Fibroblast of lung (primary cell): Measurements from ENCODE around the gene GSE1. TPM values are rescaled to one million over a fixed set of nuclear protein-coding genes. Genes with fewer than 3 reads are reported as not detected.

ENCODE experiments used
- DNase-seq, 2 donors: peaks; one replicate each; pipeline versions ENCODE4 v3.0.0 to v3.0.0-alpha.2; 2010; ENCODE audit warnings: low read depth in 2 of 2
- H2AFZ ChIP-seq: 2 replicates; pipeline ENCODE4 v1.5.1; 2012; ENCODE audit warnings: low read length, control low read depth, inconsistent platforms
- H3K27ac ChIP-seq: 2 replicates; pipeline ENCODE4 v1.5.1; 2011; ENCODE audit warnings: low read length, control low read depth; ENCODE audit not compliant: insufficient read depth
- H3K27me3 ChIP-seq: 2 replicates; pipeline ENCODE4 v1.5.1; 2011; ENCODE audit warnings: mild to moderate bottlenecking, low read length; ENCODE audit not compliant: control insufficient read depth, insufficient read depth
- H3K36me3 ChIP-seq: 2 replicates; pipeline ENCODE4 v1.5.1; 2011; ENCODE audit warnings: low read length; ENCODE audit not compliant: control insufficient read depth, insufficient read depth
- H3K4me1 ChIP-seq: 2 replicates; pipeline ENCODE4 v1.5.1; 2011; ENCODE audit warnings: low read length; ENCODE audit not compliant: control insufficient read depth, insufficient read depth; ENCODE audit errors: extremely low read depth
- H3K4me2 ChIP-seq: 2 replicates; pipeline ENCODE4 v1.5.1; 2011; ENCODE audit warnings: low read length, control low read depth; ENCODE audit not compliant: insufficient read depth; ENCODE audit errors: extremely low read depth
- H3K4me3 ChIP-seq, 4 experiments: fragments of 200-600 bp in 1 of 4; sonication (generic) in 1 of 4; replicated peaks in 1 of 4; 2 replicates each; pipeline ENCODE4 v1.5.1; 2011 to 2016; ENCODE audit warnings: low read length in 4 of 4, low read depth in 3 of 4, mild to moderate bottlenecking in 3 of 4, control low read depth in 2 of 4, inconsistent platforms in 1 of 4, mixed read lengths in 1 of 4; ENCODE audit not compliant: insufficient read depth in 1 of 4; ENCODE audit errors: control extremely low read depth in 1 of 4
- H3K79me2 ChIP-seq: 2 replicates; pipeline ENCODE4 v1.5.1; 2012; ENCODE audit warnings: mild to moderate bottlenecking, low read length, inconsistent platforms; ENCODE audit not compliant: control insufficient read depth, insufficient read depth
- H3K9ac ChIP-seq: 2 replicates; pipeline ENCODE4 v1.5.1; 2011; ENCODE audit warnings: mild to moderate bottlenecking, low read length, control low read depth; ENCODE audit not compliant: insufficient read depth
- H3K9me3 ChIP-seq: 2 replicates; pipeline ENCODE4 v1.5.1; 2012; ENCODE audit warnings: low read depth, low read length; ENCODE audit not compliant: control insufficient read depth, insufficient read depth
- H4K20me1 ChIP-seq: 2 replicates; pipeline ENCODE4 v1.5.1; 2011; ENCODE audit warnings: low read length; ENCODE audit not compliant: control insufficient read depth, insufficient read depth; ENCODE audit errors: extremely low read depth
- EZH2 ChIP-seq: IDR thresholded peaks from 2 replicates; pipeline ENCODE4 v1.5.1; 2012; ENCODE audit warnings: low read length, control low read depth, mild to moderate bottlenecking; ENCODE audit errors: missing control alignments
- polyA plus RNA-seq, 2 donors: library from polyadenylated mRNA; depleted of rRNA in 1 of 2; stranded (reverse) in 1 of 2; unstranded in 1 of 2; fragments of >200 nt; gene quantifications; 2 replicates each; pipeline ENCODE4 v1.2.1, GENCODE V29; 2011 to 2012; ENCODE audit warnings: missing spikeins in 1 of 2
- total RNA-seq: library from RNA; depleted of rRNA; stranded (reverse); fragments of >200 nt; gene quantifications from 2 replicates; pipeline ENCODE4 v1.2.1, GENCODE V29; 2014
- TF ChIP-seq, protein P1 (sequence below), 2 donors: IDR thresholded peaks in 1 of 2; conservative IDR thresholded peaks in 1 of 2; 1 replicate in 1 of 2; 2 replicates in 1 of 2; pipeline ENCODE4 v1.5.1; 2011 to 2012; ENCODE audit warnings: low read length in 2 of 2, control low read depth in 1 of 2, inconsistent platforms in 1 of 2, low read depth in 1 of 2, mild to moderate bottlenecking in 1 of 2

The GSE1 gene
- total and polyA plus RNA-seq, 2 donors (not counting 1 experiment from before 2014, with no cell fraction given): 11.0 to 35.7 TPM

GRCh38 chr16:85615014-85615851 lies 2.1 kb downstream of the GSE1 start:
- H4K20me1 ChIP-seq: no peaks in the 10 kb centered on the region
- H3K27ac ChIP-seq: no peak overlapping the region
- H3K9ac ChIP-seq: no peak overlapping the region
- no peaks in the 10 kb centered on the region for H3K36me3 ChIP-seq
- TF ChIP-seq EZH2: no peak
- TF ChIP-seq, protein P1, sequence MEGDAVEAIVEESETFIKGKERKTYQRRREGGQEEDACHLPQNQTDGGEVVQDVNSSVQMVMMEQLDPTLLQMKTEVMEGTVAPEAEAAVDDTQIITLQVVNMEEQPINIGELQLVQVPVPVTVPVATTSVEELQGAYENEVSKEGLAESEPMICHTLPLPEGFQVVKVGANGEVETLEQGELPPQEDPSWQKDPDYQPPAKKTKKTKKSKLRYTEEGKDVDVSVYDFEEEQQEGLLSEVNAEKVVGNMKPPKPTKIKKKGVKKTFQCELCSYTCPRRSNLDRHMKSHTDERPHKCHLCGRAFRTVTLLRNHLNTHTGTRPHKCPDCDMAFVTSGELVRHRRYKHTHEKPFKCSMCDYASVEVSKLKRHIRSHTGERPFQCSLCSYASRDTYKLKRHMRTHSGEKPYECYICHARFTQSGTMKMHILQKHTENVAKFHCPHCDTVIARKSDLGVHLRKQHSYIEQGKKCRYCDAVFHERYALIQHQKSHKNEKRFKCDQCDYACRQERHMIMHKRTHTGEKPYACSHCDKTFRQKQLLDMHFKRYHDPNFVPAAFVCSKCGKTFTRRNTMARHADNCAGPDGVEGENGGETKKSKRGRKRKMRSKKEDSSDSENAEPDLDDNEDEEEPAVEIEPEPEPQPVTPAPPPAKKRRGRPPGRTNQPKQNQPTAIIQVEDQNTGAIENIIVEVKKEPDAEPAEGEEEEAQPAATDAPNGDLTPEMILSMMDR (conservative IDR thresholded peaks at IDR 0.05 in 1 of 2, IDR thresholded peaks at IDR 0.05 in 1 of 2; ENCODE audit: low read depth in 1 of 2, low read length in 2 of 2): no peak
- DNase-seq: no peak
- peak overlapping the region; percentile 1 for H3K4me2 ChIP-seq
- peaks cover 3% of the 10 kb centered on the region for H3K79me2 ChIP-seq
- H3K9me3 ChIP-seq: no peaks in the 10 kb centered on the region
- H3K4me3 ChIP-seq: no peak overlapping the region
- peaks cover 17% of the 10 kb centered on the region for H3K4me1 ChIP-seq
- no peak overlapping the region for H2AFZ ChIP-seq
- H3K27me3 ChIP-seq: no peaks in the 10 kb centered on the region

DNA sequence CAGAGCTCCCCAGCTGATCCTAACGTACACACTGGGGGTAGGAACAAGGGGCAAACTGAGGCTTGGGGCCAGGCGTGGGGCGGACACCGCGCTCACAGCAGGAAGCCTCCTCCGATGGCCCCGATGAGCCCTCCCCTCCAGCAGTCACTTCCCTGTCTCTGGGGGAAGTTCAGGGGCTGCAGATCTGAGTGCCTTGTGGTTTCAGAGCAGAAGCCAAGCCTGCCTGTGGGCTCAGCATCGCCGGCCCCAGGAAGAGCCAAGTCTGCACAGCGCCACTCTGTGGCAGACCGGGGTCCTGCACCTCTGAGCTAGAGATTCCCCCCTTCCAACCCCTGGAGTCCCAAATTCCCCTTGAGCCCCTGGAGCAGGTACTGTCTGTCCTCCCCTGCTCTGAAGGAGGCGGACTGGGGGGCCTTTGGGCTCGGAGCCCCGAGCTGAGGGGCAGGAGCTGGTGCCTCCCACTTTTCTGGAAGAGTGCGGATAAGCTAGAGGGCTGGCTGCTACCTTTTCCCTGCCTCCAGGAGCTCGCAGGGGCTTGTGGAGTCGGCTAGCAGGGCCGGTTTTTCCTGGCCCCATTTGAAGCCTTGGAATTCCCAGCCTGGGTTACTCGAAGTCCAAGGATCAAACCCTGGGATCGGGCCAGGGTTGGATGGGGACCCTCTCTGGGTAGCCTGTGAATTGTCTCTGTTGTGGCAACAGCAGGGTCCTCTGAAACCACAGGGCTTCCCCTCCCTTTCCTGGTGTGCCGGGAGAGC lies 2.9 kb downstream of the GSE1 start:
- H3K36me3 ChIP-seq: no peaks in the 10 kb centered on the region
- no peak overlapping the region for H3K27ac ChIP-seq
- H3K4me1 ChIP-seq: peaks cover 10% of the 10 kb centered on the region
- peak; percentile 78 to 81 for DNase-seq
- no peak overlapping the region for H2AFZ ChIP-seq
- no peak overlapping the region for H3K4me3 ChIP-seq
- no peak overlapping the region for H3K9ac ChIP-seq
- H3K9me3 ChIP-seq: no peaks in the 10 kb centered on the region
- H3K4me2 ChIP-seq: peak overlapping the region; percentile 1
- peaks cover 8% of the 10 kb centered on the region for H3K79me2 ChIP-seq
- TF ChIP-seq EZH2: no peak
- TF ChIP-seq, protein P1 (conservative IDR thresholded peaks at IDR 0.05 in 1 of 2, IDR thresholded peaks at IDR 0.05 in 1 of 2; ENCODE audit: low read depth in 1 of 2, low read length in 2 of 2): peak; percentile 78 to 96
- H4K20me1 ChIP-seq: no peaks in the 10 kb centered on the region
- no peaks in the 10 kb centered on the region for H3K27me3 ChIP-seq

- no peak for TF ChIP-seq EZH2
- TF ChIP-seq, protein P1 (conservative IDR thresholded peaks at IDR 0.05 in 1 of 2, IDR thresholded peaks at IDR 0.05 in 1 of 2; ENCODE audit: low read depth in 1 of 2, low read length in 2 of 2): no peak
- Histone ChIP-seq H3K36me3 (no peaks in the 10 kb centered on the region), H3K4me3 (no peak overlapping the region), H3K9me3 (no peaks in the 10 kb centered on the region), H3K27me3 (no peaks in the 10 kb centered on the region), H3K27ac (no peak overlapping the region), H3K4me2 (no peak overlapping the region), H3K79me2 (peaks cover 12% of the 10 kb centered on the region), H4K20me1 (no peaks in the 10 kb centered on the region), H2AFZ (no peak overlapping the region), H3K4me1 (peaks cover 10% of the 10 kb centered on the region), H3K9ac (no peak overlapping the region)
- DNase-seq: peak in 1 of 2 donors; percentile 23
These were observed 3.6 kb downstream of the GSE1 start for GRCh38 chr16:85616607-85617321.
